ENCODE results near the gene SMARCC1. TPM values are rescaled to one million over a fixed set of nuclear protein-coding genes. Genes with fewer than 3 reads are reported as not detected.

Gene SMARCC1
- total and polyA plus RNA-seq, 2 of the 4 experiments (the other 2 are of a cell fraction): 18.6 to 39.6 TPM

- H4K5ac ChIP-seq (ENCODE audit: low read depth, low read length): no peak overlapping the region
- no peaks in the 10 kb centered on the region for H3K9me3 ChIP-seq (ENCODE audit: control insufficient read depth, insufficient read depth, low read length)
- no peak overlapping the region for H2AK9ac ChIP-seq (replicated peaks; ENCODE audit: low read depth, low read length, poor library complexity)
- H3K23ac ChIP-seq (ENCODE audit: low read depth, low read length): no peak overlapping the region
- DNase-seq: no peak
- TF ChIP-seq RCOR1 (IDR thresholded peaks at IDR 0.05; ENCODE audit: insufficient replicate concordance, low read length): no peak
- no peak for TF ChIP-seq RFX5 (IDR thresholded peaks at IDR 0.05; ENCODE audit: low read depth, low read length)
- TF ChIP-seq MAZ (IDR thresholded peaks at IDR 0.05; ENCODE audit: borderline replicate concordance, low read depth, low read length): no peak
- TF ChIP-seq MXI1 (IDR thresholded peaks at IDR 0.05; ENCODE audit: borderline replicate concordance, low read depth, low read length): no peak
- TF ChIP-seq CHD1 (IDR thresholded peaks at IDR 0.05; ENCODE audit: low read depth, low read length): no peak
- TF ChIP-seq SMC3 (IDR thresholded peaks at IDR 0.05; ENCODE audit: low read depth, low read length): no peak
- TF ChIP-seq USF2 (IDR thresholded peaks at IDR 0.05; ENCODE audit: low read depth, low read length): no peak
- no peak for TF ChIP-seq POLR2A (IDR thresholded peaks at IDR 0.05; ENCODE audit: low read depth, low read length)
- no peak for TF ChIP-seq BHLHE40 (IDR thresholded peaks at IDR 0.05; ENCODE audit: low read depth, low read length)
- no peak for TF ChIP-seq MAFK (IDR thresholded peaks at IDR 0.05; ENCODE audit: low read depth, low read length)
- no peak for TF ChIP-seq FOS (IDR thresholded peaks at IDR 0.05; ENCODE audit: low read depth, low read length)
- TF ChIP-seq, protein P1, sequence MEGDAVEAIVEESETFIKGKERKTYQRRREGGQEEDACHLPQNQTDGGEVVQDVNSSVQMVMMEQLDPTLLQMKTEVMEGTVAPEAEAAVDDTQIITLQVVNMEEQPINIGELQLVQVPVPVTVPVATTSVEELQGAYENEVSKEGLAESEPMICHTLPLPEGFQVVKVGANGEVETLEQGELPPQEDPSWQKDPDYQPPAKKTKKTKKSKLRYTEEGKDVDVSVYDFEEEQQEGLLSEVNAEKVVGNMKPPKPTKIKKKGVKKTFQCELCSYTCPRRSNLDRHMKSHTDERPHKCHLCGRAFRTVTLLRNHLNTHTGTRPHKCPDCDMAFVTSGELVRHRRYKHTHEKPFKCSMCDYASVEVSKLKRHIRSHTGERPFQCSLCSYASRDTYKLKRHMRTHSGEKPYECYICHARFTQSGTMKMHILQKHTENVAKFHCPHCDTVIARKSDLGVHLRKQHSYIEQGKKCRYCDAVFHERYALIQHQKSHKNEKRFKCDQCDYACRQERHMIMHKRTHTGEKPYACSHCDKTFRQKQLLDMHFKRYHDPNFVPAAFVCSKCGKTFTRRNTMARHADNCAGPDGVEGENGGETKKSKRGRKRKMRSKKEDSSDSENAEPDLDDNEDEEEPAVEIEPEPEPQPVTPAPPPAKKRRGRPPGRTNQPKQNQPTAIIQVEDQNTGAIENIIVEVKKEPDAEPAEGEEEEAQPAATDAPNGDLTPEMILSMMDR (conservative IDR thresholded peaks at IDR 0.05; ENCODE audit: low read depth, low read length): no peak
- TF ChIP-seq CEBPB (IDR thresholded peaks at IDR 0.05; ENCODE audit: low read depth, low read length): no peak
- TF ChIP-seq RAD21 (IDR thresholded peaks at IDR 0.05; ENCODE audit: low read length): no peak
- TF ChIP-seq, protein P2, sequence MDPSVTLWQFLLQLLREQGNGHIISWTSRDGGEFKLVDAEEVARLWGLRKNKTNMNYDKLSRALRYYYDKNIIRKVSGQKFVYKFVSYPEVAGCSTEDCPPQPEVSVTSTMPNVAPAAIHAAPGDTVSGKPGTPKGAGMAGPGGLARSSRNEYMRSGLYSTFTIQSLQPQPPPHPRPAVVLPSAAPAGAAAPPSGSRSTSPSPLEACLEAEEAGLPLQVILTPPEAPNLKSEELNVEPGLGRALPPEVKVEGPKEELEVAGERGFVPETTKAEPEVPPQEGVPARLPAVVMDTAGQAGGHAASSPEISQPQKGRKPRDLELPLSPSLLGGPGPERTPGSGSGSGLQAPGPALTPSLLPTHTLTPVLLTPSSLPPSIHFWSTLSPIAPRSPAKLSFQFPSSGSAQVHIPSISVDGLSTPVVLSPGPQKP (IDR thresholded peaks at IDR 0.05; ENCODE audit: borderline replicate concordance, low read depth, low read length): no peak
- H3K4ac ChIP-seq (ENCODE audit: low read depth, low read length): no peak overlapping the region
- dilution Hi-C loops (cut with HindIII; ENCODE audit: low sequenced_read_pairs, unreplicated experiment) (no loop called here), in situ Hi-C loops (cut with MboI; ENCODE audit: low sequenced_read_pairs) (no loop called here), intact Hi-C loops (cut with micrococcal nuclease) (no loop called here)
- 100% methylated on average over 2 of the region's 14 CpGs; no CpG with 5 or more reads in 1 of the 2 experiments for WGBS, 2 experiments (ENCODE audit: extremely low coverage in 2 of 2, insufficient read length in 1 of 2)
- no peak overlapping the region for H4K91ac ChIP-seq (ENCODE audit: insufficient read depth, low read depth, low read length)
- H3K27me3 ChIP-seq (ENCODE audit: control insufficient read depth, insufficient read depth, low read length): no peaks in the 10 kb centered on the region
- H3K4me2 ChIP-seq (ENCODE audit: low read depth, low read length): no peak overlapping the region
- no peak overlapping the region for H2BK5ac ChIP-seq (ENCODE audit: low read depth, low read length, poor library complexity, severe bottlenecking)
- H3K36me3 ChIP-seq (ENCODE audit: control insufficient read depth, insufficient read depth, low read length): peaks cover 16% of the 10 kb centered on the region
- H3K4me3 ChIP-seq (ENCODE audit: insufficient read depth, low read depth, low read length): no peak overlapping the region
- no peak overlapping the region for H2BK15ac ChIP-seq (ENCODE audit: low read depth, low read length)
- no peaks in the 10 kb centered on the region for H3K4me1 ChIP-seq (ENCODE audit: control insufficient read depth, insufficient read depth, low read length)
- H2BK20ac ChIP-seq (ENCODE audit: low read depth, low read length): no peak overlapping the region
- no peak overlapping the region for H2AK5ac ChIP-seq (ENCODE audit: low read depth, low read length)
- ChIA-PET CTCF (no interaction called here), POLR2A (ENCODE audit: unreplicated experiment) (no interaction called here)
- peaks cover 13% of the 10 kb centered on the region for H4K20me1 ChIP-seq (ENCODE audit: insufficient read depth, low read length)
- H3K9ac ChIP-seq (ENCODE audit: low read depth, low read length): no peak overlapping the region
- H3K18ac ChIP-seq (ENCODE audit: low read depth, low read length): no peak overlapping the region
- no peaks in the 10 kb centered on the region; the same call in none of the 2 replicates for H3K9me1 ChIP-seq (ENCODE audit: insufficient read depth, low read length)
- no peak overlapping the region for H3K56ac ChIP-seq (ENCODE audit: extremely low read depth, insufficient read depth, low read length)
- no peak overlapping the region for H3K27ac ChIP-seq (ENCODE audit: insufficient read depth, low read length)
- H2BK120ac ChIP-seq (ENCODE audit: low read depth, low read length): no peak overlapping the region
- H3K14ac ChIP-seq (replicated peaks; ENCODE audit: low read depth, low read length): no peak overlapping the region
- no peak for ATAC-seq (ENCODE audit: low read depth)
- H4K8ac ChIP-seq (ENCODE audit: low read depth in 2 of 2, low read length in 2 of 2): no peak overlapping the region
- H3K79me1 ChIP-seq (ENCODE audit: low read depth in 1 of 2, low read length in 2 of 2): peaks cover 16 to 55% of the 10 kb centered on the region in 2 experiments
- no peak overlapping the region for H2AFZ ChIP-seq (replicated peaks; ENCODE audit: low read length, poor library complexity)
- no TSS peak for BruUV-seq (replicated peaks)
Measured at GRCh38 chr3:47758261-47759025, 23.2 kb downstream of the SMARCC1 start.
